NT2/D1 (cell line): ENCODE measurements around the gene ZNF74.
"Not testable (repeated sequence)": the region's sequence is repeated elsewhere in the genome, so short reads cannot be mapped to it uniquely, and the experiment has no call there.

ENCODE experiments used
- DNase-seq: peaks from one replicate; pipeline ENCODE4 v3.0.0-alpha.2; 2011; ENCODE audit warnings: low read depth, low spot score
- H3K27me3 ChIP-seq: 2 replicates; pipeline ENCODE4 v1.6.0; 2011; ENCODE audit warnings: mild to moderate bottlenecking; ENCODE audit not compliant: insufficient read length, insufficient read depth
- H3K36me3 ChIP-seq: 2 replicates; pipeline ENCODE4 v1.6.1; 2011; ENCODE audit warnings: mild to moderate bottlenecking, low read length, mixed read lengths; ENCODE audit not compliant: insufficient read depth, insufficient read length
- H3K4me1 ChIP-seq: 2 replicates; pipeline ENCODE4 v1.5.1; 2011; ENCODE audit not compliant: insufficient read depth, insufficient read length
- H3K4me3 ChIP-seq: 2 replicates; pipeline ENCODE4 v1.5.1; 2011; ENCODE audit warnings: low read depth; ENCODE audit not compliant: insufficient read length
- H3K9ac ChIP-seq: 2 replicates; pipeline ENCODE4 v1.6.0; 2011; ENCODE audit warnings: low read depth; ENCODE audit not compliant: insufficient read length
- H3K9me3 ChIP-seq: 2 replicates; pipeline ENCODE4 v1.5.1; 2011; ENCODE audit warnings: mild to moderate bottlenecking, low read length; ENCODE audit not compliant: insufficient read depth

The ZNF74 gene

DNA sequence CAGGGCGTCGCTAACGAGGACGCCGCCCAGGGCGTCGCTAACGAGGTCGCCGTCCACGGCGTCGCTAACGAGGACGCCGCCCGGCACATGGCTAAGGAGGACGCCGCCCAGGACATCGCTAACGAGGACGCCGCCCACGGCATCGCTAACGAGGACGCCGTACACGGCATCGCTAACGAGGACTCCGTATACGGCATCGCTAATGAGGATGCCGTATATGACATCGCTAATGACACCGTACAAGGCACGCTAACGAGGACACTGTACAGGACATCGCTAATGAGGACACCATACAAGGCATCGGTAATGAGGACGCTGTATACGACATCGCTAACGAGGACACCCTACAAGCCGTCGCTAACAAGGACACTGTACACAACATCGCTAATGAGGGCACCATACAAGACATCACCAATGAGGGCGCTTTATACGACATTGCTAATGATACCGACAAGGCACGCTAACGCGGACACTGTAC, 32.2 kb upstream of the ZNF74 start:
- not testable (repeated sequence) for H3K9me3 ChIP-seq

DNA sequence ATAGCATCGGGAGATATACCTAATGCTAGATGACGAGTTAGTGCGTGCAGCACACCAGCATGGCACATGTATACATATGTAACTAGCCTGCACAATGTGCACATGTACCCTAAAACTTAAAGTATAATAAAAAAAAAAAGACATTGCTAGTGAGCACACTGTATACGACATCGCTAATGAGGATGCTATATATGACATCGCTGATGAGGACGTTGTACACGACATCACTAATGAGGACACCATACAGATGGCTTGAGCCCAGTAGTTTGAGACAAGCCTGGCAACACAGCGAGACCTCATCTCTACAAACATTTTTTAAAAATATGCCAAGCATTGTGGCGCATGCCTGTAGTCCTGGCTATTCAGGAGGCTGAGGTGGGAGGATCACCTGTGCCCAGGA, 31.5 kb upstream of the ZNF74 start:
- not testable (repeated sequence) for H3K9me3 ChIP-seq, DNase-seq, H3K9ac ChIP-seq, H3K4me1 ChIP-seq, H3K36me3 ChIP-seq, H3K27me3 ChIP-seq, H3K4me3 ChIP-seq

More for the DNA sequence above, 32.2 kb upstream of the ZNF74 start:
- not testable (repeated sequence) for DNase-seq, H3K9ac ChIP-seq, H3K27me3 ChIP-seq, H3K36me3 ChIP-seq, H3K4me1 ChIP-seq, H3K4me3 ChIP-seq

GRCh38 chr22:20364335-20365260, 29.4 kb upstream of the ZNF74 start:
- H3K36me3 ChIP-seq, H3K9ac ChIP-seq, H3K4me1 ChIP-seq, H3K4me3 ChIP-seq, H3K27me3 ChIP-seq, H3K9me3 ChIP-seq, DNase-seq: not testable (repeated sequence)

DNA sequence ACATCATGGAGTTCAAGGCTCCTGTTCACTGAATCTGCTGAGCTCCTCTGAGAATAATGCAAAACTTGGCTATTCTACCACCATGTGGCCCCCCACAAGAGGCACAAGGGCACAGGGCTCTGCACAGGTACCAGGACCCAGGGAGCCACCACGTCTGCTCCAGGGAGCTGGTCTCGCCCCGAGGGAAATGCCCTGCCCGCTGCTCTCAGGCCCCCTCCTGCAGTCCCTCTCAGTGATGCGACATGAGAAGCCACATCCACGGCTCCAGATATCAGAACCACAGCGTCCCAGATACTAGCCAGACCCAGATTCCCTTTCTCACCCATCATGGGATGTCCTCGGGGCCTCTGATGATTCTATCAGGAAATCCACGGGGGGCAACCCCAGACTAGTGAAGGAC, 27.1 kb upstream of the ZNF74 start:
- DNase-seq, H3K27me3 ChIP-seq: not testable (repeated sequence)

DNA sequence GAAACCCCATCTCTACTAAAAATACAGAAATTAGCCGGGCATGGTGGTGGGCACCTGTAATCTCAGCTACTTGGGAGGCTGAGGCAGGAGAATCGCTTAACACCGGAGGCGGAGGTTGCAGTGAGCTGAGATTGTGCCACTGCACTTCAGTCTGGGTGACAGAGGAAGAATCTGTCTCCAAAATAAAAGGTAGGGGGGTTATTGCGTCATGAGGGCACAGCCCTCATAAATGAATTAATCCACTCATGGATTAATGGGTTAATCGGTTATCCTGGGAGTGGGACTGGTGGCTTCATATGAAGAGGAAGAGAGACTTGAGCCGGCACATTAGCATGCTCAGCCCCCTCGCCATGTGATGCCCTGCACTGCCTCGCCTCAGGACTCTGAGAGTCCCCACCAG, 25.1 kb upstream of the ZNF74 start:
- H3K4me1 ChIP-seq, H3K9ac ChIP-seq, H3K27me3 ChIP-seq, H3K36me3 ChIP-seq, DNase-seq, H3K4me3 ChIP-seq, H3K9me3 ChIP-seq: not testable (repeated sequence)

More for the DNA sequence above, 27.1 kb upstream of the ZNF74 start:
- not testable (repeated sequence) for H3K4me3 ChIP-seq, H3K4me1 ChIP-seq, H3K36me3 ChIP-seq, H3K9me3 ChIP-seq, H3K9ac ChIP-seq

DNA sequence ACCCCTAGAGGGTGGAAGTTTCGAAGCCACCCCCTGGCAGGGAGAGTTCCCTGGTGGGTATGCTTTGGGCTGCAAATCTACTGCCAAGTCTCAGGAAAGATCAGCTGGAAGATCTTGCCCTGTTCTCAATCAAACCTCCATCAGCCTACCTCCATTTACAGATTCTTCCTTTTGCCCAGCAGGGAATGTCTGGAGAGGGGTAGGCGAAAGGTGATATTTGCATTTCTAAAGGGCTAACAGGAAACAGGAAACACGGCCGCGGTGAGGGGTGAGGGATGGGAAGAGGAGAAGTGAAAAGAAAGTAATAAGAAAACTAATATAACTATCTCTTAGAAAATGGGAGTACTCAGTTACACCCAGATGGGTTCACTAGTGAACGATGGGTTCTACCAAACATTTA, 22.3 kb upstream of the ZNF74 start:
- not testable (repeated sequence) for H3K36me3 ChIP-seq, H3K4me3 ChIP-seq, H3K9me3 ChIP-seq, H3K9ac ChIP-seq, DNase-seq, H3K27me3 ChIP-seq, H3K4me1 ChIP-seq

GRCh38 chr22:20372406-20372854, 21.5 kb upstream of the ZNF74 start:
- not testable (repeated sequence) for H3K9ac ChIP-seq, H3K4me1 ChIP-seq, H3K9me3 ChIP-seq, DNase-seq, H3K4me3 ChIP-seq, H3K27me3 ChIP-seq, H3K36me3 ChIP-seq

- H3K9ac ChIP-seq, DNase-seq, H3K4me3 ChIP-seq: not testable (repeated sequence)
Observed at GRCh38 chr22:20373195-20373706, 20.7 kb upstream of the ZNF74 start.

DNA sequence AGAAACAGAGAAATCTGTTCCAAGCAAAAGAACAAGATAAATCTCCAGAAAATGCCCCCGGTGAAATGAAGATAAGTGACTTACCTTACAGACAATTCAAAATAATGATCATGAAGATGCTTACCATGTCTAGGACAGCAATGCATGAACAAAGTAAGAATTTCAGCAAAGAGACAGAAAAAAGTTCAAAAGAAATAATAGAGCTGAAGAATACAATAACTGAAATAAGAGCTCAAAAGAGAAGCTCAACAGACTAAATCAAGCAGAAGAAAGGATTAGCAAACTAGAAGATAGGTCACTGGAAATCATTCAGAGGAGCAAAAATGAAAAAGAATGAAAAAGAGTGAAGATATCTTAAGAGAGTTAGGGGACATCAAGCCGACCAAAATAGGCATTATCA, 19.8 kb upstream of the ZNF74 start:
- not testable (repeated sequence) for H3K36me3 ChIP-seq, H3K4me3 ChIP-seq, DNase-seq, H3K27me3 ChIP-seq, H3K9me3 ChIP-seq, H3K4me1 ChIP-seq, H3K9ac ChIP-seq

More at GRCh38 chr22:20373195-20373706, 20.7 kb upstream of the ZNF74 start:
- H3K36me3 ChIP-seq, H3K27me3 ChIP-seq, H3K4me1 ChIP-seq, H3K9me3 ChIP-seq: not testable (repeated sequence)

- not testable (repeated sequence) for DNase-seq
Observed at GRCh38 chr22:20376281-20376680, 17.7 kb upstream of the ZNF74 start.

DNA sequence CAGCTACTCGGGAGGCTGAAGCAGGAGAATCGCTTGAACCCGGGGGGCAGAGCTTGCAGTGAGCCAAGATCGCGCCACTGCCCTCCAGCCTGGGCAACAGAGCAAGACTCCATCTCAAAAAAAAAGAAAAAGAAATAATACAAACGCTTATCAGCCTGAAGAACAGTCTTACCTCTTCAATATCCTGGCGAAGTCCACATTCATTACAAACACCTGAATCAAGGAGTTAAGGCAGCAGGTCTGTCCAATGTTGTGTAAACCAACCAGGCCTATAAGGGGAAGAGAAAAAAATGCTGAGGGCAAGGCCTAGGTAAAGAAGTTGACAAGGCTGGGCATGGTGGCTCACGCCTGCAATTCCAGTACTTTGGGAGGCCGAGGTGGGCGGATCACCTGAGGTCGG, 17.0 kb upstream of the ZNF74 start:
- DNase-seq, H3K9me3 ChIP-seq, H3K9ac ChIP-seq, H3K4me1 ChIP-seq, H3K36me3 ChIP-seq, H3K4me3 ChIP-seq, H3K27me3 ChIP-seq: not testable (repeated sequence)

More at GRCh38 chr22:20376281-20376680, 17.7 kb upstream of the ZNF74 start:
- not testable (repeated sequence) for H3K9me3 ChIP-seq, H3K4me1 ChIP-seq, H3K9ac ChIP-seq, H3K36me3 ChIP-seq, H3K4me3 ChIP-seq, H3K27me3 ChIP-seq
